Keratinocyte (primary cell): Measurements from ENCODE around the gene MYH10. TPM values are rescaled to one million over a fixed set of nuclear protein-coding genes. Genes with fewer than 3 reads are reported as not detected.
A peak's percentile ranks its signal among the peaks of the same experiment; 100 is the strongest.

ENCODE experiments used
- DNase-seq: peaks from one replicate; pipeline ENCODE4 v3.0.0-alpha.2; 2011; ENCODE audit warnings: low read depth, missing footprints, low spot score
- FAIRE-seq: peaks from 2 replicates; lab custom pipeline; 2011; peaks lifted over from hg19 to GRCh38; lab: Jason Lieb, UNC
- H2AFZ ChIP-seq: 2 replicates; pipeline ENCODE4 v1.6.0; 2012; ENCODE audit warnings: low read length, control low read depth, inconsistent platforms; ENCODE audit not compliant: control insufficient read depth
- H3K27ac ChIP-seq: 2 replicates; pipeline ENCODE4 v1.5.1; 2011; ENCODE audit warnings: low read length; ENCODE audit not compliant: control insufficient read depth, insufficient read depth
- H3K27me3 ChIP-seq: 3 replicates; pipeline ENCODE4 v1.6.0; 2011; ENCODE audit warnings: low read length; ENCODE audit not compliant: control insufficient read depth, insufficient read depth; ENCODE audit errors: extremely low read depth
- H3K36me3 ChIP-seq, 2 experiments: 2 replicates in 1 of 2; 3 replicates in 1 of 2; pipeline ENCODE4 v1.5.1; 2011; ENCODE audit warnings: low read length in 2 of 2, mild to moderate bottlenecking in 1 of 2; ENCODE audit not compliant: control insufficient read depth in 2 of 2, insufficient read depth in 2 of 2; ENCODE audit errors: extremely low read depth in 1 of 2
- H3K4me1 ChIP-seq: 3 replicates; pipeline ENCODE4 v1.5.1; 2011; ENCODE audit warnings: low read length; ENCODE audit not compliant: control insufficient read depth, insufficient read depth; ENCODE audit errors: extremely low read depth
- H3K4me2 ChIP-seq: 3 replicates; pipeline ENCODE4 v1.6.0; 2011; ENCODE audit warnings: low read depth, low read length; ENCODE audit not compliant: control insufficient read depth, insufficient read depth; ENCODE audit errors: extremely low read depth
- H3K4me3 ChIP-seq, 3 experiments: fragments of 200-600 bp in 1 of 3; sonication (generic) in 1 of 3; 2 replicates in 2 of 3; 3 replicates in 1 of 3; pipeline ENCODE4 v1.5.1; 2011 to 2016; ENCODE audit warnings: low read length in 3 of 3, mild to moderate bottlenecking in 3 of 3, control low read depth in 2 of 3, inconsistent platforms in 1 of 3, low read depth in 1 of 3, mixed read lengths in 1 of 3, mixed run types in 1 of 3, moderate library complexity in 1 of 3; ENCODE audit not compliant: control insufficient read depth in 2 of 3, insufficient read depth in 2 of 3; ENCODE audit errors: extremely low read depth in 1 of 3
- H3K79me2 ChIP-seq: 2 replicates; pipeline ENCODE4 v1.6.0; 2012; ENCODE audit warnings: low read length; ENCODE audit not compliant: control insufficient read depth, insufficient read depth
- H3K9ac ChIP-seq: 3 replicates; pipeline ENCODE4 v1.6.0; 2011; ENCODE audit warnings: low read length; ENCODE audit not compliant: control insufficient read depth, insufficient read depth; ENCODE audit errors: extremely low read depth
- H3K9me1 ChIP-seq: 3 replicates; pipeline ENCODE4 v1.6.0; 2011; ENCODE audit warnings: low read length; ENCODE audit not compliant: control insufficient read depth, insufficient read depth; ENCODE audit errors: extremely low read depth
- H3K9me3 ChIP-seq: 2 replicates; pipeline ENCODE4 v1.5.1; 2012; ENCODE audit warnings: low read depth, low read length; ENCODE audit not compliant: control insufficient read depth
- H4K20me1 ChIP-seq: 3 replicates; pipeline ENCODE4 v1.6.0; 2011; ENCODE audit warnings: low read length; ENCODE audit not compliant: control insufficient read depth, insufficient read depth; ENCODE audit errors: extremely low read depth
- CTCF ChIP-seq, 3 experiments: IDR thresholded peaks in 1 of 3; conservative IDR thresholded peaks in 1 of 3; optimal IDR thresholded peaks in 1 of 3; 2 replicates in 2 of 3; 3 replicates in 1 of 3; pipeline versions ENCODE3 to v1.5.1; 2011; ENCODE audit warnings: low read length in 3 of 3, mild to moderate bottlenecking in 3 of 3, moderate library complexity in 2 of 3, control low read depth in 1 of 3, inconsistent platforms in 1 of 3; ENCODE audit not compliant: insufficient read depth in 2 of 3; ENCODE audit errors: extremely low read depth in 1 of 3
- EZH2 ChIP-seq: IDR thresholded peaks from one replicate; pipeline ENCODE4 v1.6.1; 2012; ENCODE audit warnings: inconsistent platforms, mild to moderate bottlenecking, low read length, moderate library complexity
- dilution Hi-C: fragments of 300-500 bp; cut with MboI; formaldehyde crosslinking; loops from one replicate; pipeline ENCODE4 v1.7.0; 2020; ENCODE audit warnings: low sequenced_read_pairs; ENCODE audit not compliant: extremely low pct_ligation_motif_present
- polyA plus RNA-seq, 5 experiments: library from polyadenylated mRNA; depleted of rRNA in 3 of 5; stranded (reverse) in 3 of 5; stranded (forward) in 1 of 5; unstranded in 1 of 5; fragments of >200 nt; gene quantifications; 1 replicate in 1 of 5; 2 replicates in 3 of 5; 3 replicates in 1 of 5; pipeline versions ENCODE4 v1.2.1 to v1.2.3, GENCODE V29; 2011 to 2012; ENCODE audit warnings: missing spikeins in 2 of 5, low read depth in 1 of 5, low replicate concordance in 1 of 5

The MYH10 gene
- polyA plus RNA-seq, 1 donor (not counting 4 experiments of a cell fraction or from before 2014, with no cell fraction given): 21.2 TPM

DNA sequence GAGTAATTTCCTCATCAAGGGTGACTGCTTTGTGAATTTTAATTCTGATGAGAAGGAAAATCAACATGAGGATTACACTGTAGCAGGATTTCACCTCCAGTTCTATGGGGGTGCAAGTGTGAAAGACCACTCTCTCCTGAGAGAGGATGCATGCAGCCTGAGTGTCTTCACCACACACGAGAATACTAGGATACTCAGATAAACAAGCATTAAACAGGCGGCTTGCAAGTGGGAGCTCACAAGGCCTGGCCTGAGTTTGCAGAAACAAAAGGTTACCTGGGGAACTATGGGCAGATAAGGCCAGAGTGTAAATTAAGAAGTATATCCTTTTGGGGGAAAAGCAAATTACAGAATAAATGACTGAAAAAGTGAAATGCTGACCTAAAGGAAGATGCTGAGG is 46.6 kb downstream of the MYH10 start:
- no peaks in the 10 kb centered on the region for H3K9me3 ChIP-seq
- H3K9me1 ChIP-seq: no peaks in the 10 kb centered on the region
- DNase-seq (no peak), FAIRE-seq (peak; percentile 34)
- H3K4me1 ChIP-seq: peaks cover 25% of the 10 kb centered on the region
- no peak for TF ChIP-seq EZH2
- no peak for TF ChIP-seq CTCF (optimal IDR thresholded peaks at IDR 0.05 in 1 of 3, IDR thresholded peaks at IDR 0.05 in 1 of 3, conservative IDR thresholded peaks at IDR 0.05 in 1 of 3; ENCODE audit: extremely low read depth in 1 of 3, insufficient read depth in 2 of 3, low read length in 3 of 3)
- no peaks in the 10 kb centered on the region for H3K27me3 ChIP-seq
- H3K27ac ChIP-seq: no peak overlapping the region
- H3K36me3 ChIP-seq: no peaks in the 10 kb centered on the region
- no peak overlapping the region for H3K4me3 ChIP-seq
- H2AFZ ChIP-seq: no peak overlapping the region
- H3K9ac ChIP-seq: no peak overlapping the region
- H4K20me1 ChIP-seq: no peaks in the 10 kb centered on the region
- peaks cover 2% of the 10 kb centered on the region for H3K79me2 ChIP-seq
- dilution Hi-C loops: no loop called here
- H3K4me2 ChIP-seq: no peak overlapping the region

- Histone ChIP-seq H3K36me3 (peaks cover 0 to 5% of the 10 kb centered on the region in 2 experiments), H3K27ac (peak overlapping the region; percentile 68), H3K4me2 (peak overlapping the region; percentile 87), H3K9ac (peak overlapping the region; percentile 39), H3K4me1 (peaks cover 18% of the 10 kb centered on the region), H3K9me3 (no peaks in the 10 kb centered on the region), H3K27me3 (no peaks in the 10 kb centered on the region), H2AFZ (peak overlapping the region; percentile 84), H4K20me1 (no peaks in the 10 kb centered on the region), H3K79me2 (peaks cover 2% of the 10 kb centered on the region), H3K9me1 (no peaks in the 10 kb centered on the region), H3K4me3 (peak overlapping the region in 2 of 3 experiments; percentile 22 to 38)
- dilution Hi-C loops: no loop called here
- peak; percentile 95 for FAIRE-seq
- TF ChIP-seq CTCF (optimal IDR thresholded peaks at IDR 0.05 in 1 of 3, IDR thresholded peaks at IDR 0.05 in 1 of 3, conservative IDR thresholded peaks at IDR 0.05 in 1 of 3; ENCODE audit: extremely low read depth in 1 of 3, insufficient read depth in 2 of 3, low read length in 3 of 3) (no peak), EZH2 (no peak)
- DNase-seq: peak; percentile 33
These were observed 49.4 kb downstream of the MYH10 start for GRCh38 chr17:8580952-8581658.
